ENCODE data around the gene ALG5. TPM values are rescaled to one million over a fixed set of nuclear protein-coding genes. Genes with fewer than 3 reads are reported as not detected.
A peak's percentile ranks its signal among the peaks of the same experiment; 100 is the strongest.

The ALG5 gene, protein sequence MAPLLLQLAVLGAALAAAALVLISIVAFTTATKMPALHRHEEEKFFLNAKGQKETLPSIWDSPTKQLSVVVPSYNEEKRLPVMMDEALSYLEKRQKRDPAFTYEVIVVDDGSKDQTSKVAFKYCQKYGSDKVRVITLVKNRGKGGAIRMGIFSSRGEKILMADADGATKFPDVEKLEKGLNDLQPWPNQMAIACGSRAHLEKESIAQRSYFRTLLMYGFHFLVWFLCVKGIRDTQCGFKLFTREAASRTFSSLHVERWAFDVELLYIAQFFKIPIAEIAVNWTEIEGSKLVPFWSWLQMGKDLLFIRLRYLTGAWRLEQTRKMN
- 10 to 100 TPM; 18.6 to 30.4 TPM for total RNA-seq

DNA sequence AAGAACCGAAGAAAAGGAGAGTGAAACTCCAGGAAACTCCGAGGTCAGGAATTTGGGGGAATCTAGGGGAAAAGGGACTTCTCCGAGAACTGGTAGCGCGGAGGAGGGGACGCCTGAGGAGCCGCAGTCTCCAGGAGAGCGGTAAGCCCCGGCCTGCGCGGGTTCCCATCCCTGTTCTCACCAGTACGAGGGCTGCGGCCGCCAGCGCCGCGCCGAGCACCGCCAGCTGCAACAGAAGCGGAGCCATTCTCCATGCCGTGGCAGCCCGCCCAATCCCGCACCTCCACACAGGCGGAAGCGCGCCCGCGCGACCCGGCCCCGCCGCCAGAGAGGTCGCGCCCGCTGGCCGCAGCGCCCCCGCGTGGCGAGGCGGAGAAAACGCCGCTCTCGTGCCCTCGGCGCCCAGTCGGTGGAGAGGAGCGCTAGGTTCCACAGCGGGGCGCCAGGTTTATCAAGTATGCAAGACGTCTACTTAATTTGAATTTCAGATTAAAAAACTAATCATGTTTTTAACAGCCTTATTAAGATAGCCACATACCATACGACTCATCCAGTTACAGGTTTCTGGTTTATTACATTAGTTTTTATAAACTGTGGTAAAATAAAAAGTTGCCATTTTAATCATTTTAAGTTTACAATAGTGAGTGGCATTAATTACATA is at the start of gene ALG5:
ALG5 (minus strand) TSS at position 287 of the 661 bp plus-strand sequence; CDS start at position 247, 40 bp downstream.
- Mint-ChIP-seq H3K9me3 (no peaks in the 10 kb centered on the region), H3K27ac (peak within 1 kb of the TSS; percentile 98 to 100), H3K36me3 (peaks cover 42 to 44% of the 10 kb centered on the region in 2 donors)
- DNase-seq (ENCODE audit: low spot score in 2 of 2) (peak; percentile 94 to 97), ATAC-seq (peak; percentile 80 to 82)

DNA sequence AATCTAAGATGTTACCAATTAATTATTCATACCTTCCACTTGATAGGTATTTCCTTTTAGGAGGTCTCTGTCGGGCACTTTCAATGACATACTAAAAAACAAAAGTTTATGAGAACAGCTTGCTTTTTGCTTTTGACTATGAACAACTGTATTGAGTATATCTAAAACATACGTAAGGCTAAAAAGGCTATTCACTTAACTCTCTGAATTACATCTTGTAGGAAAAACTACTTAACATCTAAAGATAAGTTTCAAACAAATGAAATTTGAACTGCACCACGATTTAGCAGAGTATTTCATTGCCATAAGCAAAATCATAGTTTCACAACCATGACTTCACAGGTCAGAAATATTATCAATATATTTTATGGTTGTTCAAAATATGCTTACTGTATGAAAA is 48.7 kb upstream of the ALG5 start:
- peaks cover 4 to 9% of the 10 kb centered on the region in 2 donors for H3K36me3 Mint-ChIP-seq
- H3K27ac Mint-ChIP-seq, result no peak overlapping the region
- no peak for DNase-seq (ENCODE audit: low spot score in 2 of 2)
- no peaks in the 10 kb centered on the region for H3K9me3 Mint-ChIP-seq
- ATAC-seq, result no peak

DNA sequence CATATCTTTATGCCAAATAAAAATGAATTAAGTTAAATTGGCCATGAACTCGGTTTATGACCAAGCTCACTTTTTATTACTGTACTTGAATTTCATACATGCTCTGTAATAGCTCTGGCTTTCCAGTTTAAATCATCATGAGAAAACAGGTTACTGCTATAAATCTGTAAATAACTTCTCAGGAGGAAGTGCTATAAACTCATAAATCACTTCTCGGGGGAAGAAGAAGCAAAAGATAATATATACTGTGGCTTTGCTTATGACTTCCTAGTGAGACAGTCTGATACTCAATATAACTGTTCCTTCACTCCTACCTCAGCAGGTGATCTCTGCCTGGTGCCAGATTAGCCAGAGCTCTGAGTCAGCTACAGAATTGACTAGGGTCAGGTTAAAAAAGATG is 47.9 kb upstream of the ALG5 start:
- Mint-ChIP-seq H3K27ac (no peak overlapping the region), H3K36me3 (peaks cover 8 to 12% of the 10 kb centered on the region in 2 donors), H3K9me3 (no peaks in the 10 kb centered on the region)
- DNase-seq (ENCODE audit: low spot score in 2 of 2) (no peak), ATAC-seq (no peak)

DNA sequence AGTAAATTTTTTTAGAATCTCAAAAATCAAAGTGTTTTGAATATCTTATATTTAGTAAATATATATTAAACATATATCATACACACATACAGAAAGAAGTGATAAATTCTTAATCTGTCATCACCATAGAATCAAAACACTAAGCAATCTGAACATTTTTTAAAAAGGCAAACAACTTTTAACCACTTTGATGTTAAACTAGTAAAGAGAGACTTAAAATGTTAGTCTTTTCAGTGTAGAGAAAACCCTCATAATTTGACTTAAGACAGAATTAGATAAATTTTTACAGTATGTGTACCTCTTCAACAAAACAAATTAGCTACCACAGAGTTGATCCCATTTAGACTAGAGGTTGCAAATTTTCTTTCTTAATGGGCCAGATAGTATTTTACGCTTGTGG is 46.9 kb upstream of the ALG5 start:
- H3K27ac Mint-ChIP-seq, result no peak overlapping the region
- ATAC-seq, result no peak
- peaks cover 8 to 14% of the 10 kb centered on the region in 2 donors for H3K36me3 Mint-ChIP-seq
- no peaks in the 10 kb centered on the region for H3K9me3 Mint-ChIP-seq
- no peak for DNase-seq (ENCODE audit: low spot score in 2 of 2)

DNA sequence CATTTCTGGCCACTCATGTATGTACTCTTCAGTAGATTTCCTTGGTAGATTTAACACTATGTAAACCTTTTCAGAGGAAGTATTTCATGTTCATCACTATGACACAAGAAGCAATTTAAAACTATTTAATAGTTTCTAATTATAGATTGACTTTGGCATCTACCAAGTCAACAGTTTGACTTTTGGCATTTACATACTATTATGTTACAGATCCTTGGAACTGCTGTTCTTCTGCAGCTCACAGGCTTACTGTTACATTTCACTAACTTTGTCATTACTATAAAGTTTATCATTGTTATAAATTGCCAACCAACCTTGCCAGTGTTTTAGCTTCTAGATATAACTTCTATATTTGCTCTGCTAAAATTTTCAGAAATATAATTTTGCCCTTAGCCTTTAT is 41.6 kb upstream of the ALG5 start:
- Mint-ChIP-seq H3K27ac (no peak overlapping the region), H3K9me3 (no peaks in the 10 kb centered on the region), H3K36me3 (peaks cover 6 to 18% of the 10 kb centered on the region in 2 donors)
- ATAC-seq (no peak), DNase-seq (ENCODE audit: low spot score in 2 of 2) (no peak)

DNA sequence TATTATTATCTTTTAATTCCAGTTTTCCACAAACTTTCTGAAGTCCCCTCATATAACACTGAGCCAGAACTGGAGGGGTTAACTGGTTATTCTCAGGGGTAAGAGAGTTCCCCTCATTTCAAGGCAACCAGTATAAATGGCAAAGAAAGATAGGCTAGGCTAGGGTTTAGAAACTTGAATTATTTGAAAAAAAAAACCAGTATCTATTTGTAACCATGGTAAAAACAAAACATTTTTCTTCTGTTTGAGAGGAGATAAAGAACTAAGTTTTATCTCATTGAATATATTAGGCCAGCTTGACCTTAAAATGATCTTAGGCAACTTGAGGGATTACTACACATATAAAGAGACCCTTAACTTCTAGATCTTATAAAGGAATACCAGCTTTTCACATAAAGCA is 40.8 kb upstream of the ALG5 start:
- Mint-ChIP-seq H3K9me3 (no peaks in the 10 kb centered on the region), H3K27ac (no peak overlapping the region), H3K36me3 (peaks cover 11 to 18% of the 10 kb centered on the region in 2 donors)
- DNase-seq (ENCODE audit: low spot score in 2 of 2), result no peak
- no peak for ATAC-seq

DNA sequence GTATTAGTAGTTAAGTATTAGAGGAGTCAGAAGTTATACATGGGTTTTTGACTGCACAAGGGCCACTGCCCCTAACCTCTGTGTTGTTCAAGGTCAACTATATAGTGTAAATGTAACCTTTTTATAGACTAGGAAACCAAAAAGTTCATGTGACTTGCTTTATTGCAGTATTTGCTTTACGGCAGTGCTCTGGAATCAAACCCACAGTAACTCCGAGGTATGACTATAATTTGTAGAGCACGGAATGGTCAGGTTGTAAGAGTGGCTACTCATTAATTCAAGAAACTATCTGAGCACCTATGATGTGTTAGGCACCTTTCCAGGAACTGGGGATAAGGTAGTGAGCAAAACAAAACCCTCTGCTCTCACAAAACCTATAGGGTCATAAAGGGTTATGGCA is 38.1 kb upstream of the ALG5 start:
- no peak overlapping the region for H3K27ac Mint-ChIP-seq
- no peak for ATAC-seq
- H3K9me3 Mint-ChIP-seq, result no peaks in the 10 kb centered on the region
- H3K36me3 Mint-ChIP-seq, result peaks cover 8 to 17% of the 10 kb centered on the region in 2 donors
- no peak for DNase-seq (ENCODE audit: low spot score in 2 of 2)

DNA sequence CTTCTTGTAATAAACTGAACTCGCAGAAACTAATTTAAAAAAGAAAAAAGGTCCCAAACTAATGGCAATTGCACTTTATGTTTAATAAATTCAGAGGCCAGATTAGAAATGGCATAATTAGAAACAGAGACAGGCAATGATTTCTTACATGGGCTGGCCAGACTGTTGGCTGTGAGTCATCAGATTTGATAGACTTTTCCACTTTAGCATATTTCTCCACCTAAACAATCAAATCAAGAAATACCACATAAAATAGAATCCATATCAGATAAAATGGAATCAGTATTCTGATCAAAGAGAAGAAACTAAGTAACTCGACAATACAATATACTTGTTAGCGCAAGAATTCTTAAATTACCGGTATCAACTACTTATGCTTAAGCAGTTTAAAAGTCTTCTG is 30.5 kb upstream of the ALG5 start:
- DNase-seq (ENCODE audit: low spot score in 2 of 2) (no peak), ATAC-seq (no peak)
- Mint-ChIP-seq H3K27ac (no peak overlapping the region), H3K36me3 (peaks cover 0 to 5% of the 10 kb centered on the region in 2 donors), H3K9me3 (no peaks in the 10 kb centered on the region)

DNA sequence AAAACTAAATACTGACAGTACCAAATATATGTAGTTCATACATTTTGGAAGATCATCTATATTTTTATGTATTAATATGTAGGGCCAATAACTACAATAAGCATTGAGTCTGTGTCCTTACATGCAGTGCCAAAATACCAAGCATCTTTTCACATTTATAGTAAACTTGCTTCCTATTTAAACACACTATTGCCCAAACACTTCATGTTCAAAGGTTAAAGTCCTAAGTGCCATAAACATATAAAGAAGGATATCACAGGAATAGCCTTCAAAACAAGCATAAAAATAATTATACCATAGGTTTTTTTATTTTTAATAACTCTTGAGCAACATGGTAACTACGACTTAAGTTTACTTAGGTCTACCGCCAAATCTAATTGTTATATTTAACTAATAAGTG is 28.5 kb upstream of the ALG5 start:
- Mint-ChIP-seq H3K36me3 (peaks cover 4 to 5% of the 10 kb centered on the region in 2 donors), H3K9me3 (no peaks in the 10 kb centered on the region), H3K27ac (no peak overlapping the region)
- no peak for DNase-seq (ENCODE audit: low spot score in 2 of 2)
- ATAC-seq, result no peak

DNA sequence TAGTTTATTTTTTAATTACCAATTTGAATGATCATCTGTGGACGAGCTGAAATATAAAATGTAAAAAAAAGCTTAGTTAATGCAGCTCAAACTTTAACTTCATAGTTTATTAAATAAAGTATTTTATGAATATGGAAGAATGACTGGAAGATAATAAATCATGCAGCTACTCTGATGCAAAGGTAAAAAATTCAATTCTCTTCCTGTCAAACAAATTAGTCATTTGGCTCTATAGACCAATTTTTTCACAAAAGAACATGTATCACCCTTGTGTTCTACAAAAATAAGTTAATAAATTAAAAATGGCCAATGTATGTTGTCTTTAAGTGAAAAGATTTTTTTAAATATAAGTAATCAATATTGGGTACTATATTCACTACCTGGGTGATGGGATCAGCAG is 27.6 kb upstream of the ALG5 start:
- H3K36me3 Mint-ChIP-seq, result peaks cover 5 to 9% of the 10 kb centered on the region in 2 donors
- ATAC-seq, result no peak
- DNase-seq (ENCODE audit: low spot score in 2 of 2), result no peak
- H3K9me3 Mint-ChIP-seq, result no peaks in the 10 kb centered on the region
- no peak overlapping the region for H3K27ac Mint-ChIP-seq

DNA sequence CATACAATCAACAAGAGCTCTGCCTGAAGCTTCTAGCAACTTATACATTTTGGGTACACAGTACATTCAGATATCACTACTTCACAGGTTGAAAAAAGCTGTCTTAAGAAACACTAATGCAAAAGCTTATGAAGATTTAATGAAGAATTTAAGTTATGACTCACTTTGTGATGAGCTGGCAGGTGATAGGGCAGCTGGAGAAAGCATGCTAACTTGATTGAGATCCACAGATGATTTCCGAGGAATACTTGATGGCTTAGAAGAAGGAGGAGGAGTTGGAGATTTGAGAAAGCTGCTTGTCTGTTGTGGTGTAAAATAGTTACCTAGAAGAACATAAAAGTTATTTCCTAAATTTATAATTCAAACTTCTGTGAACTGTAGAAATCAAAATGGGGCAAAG is 24.7 kb upstream of the ALG5 start:
- Mint-ChIP-seq H3K36me3 (peaks cover 6 to 9% of the 10 kb centered on the region in 2 donors), H3K9me3 (no peaks in the 10 kb centered on the region), H3K27ac (peak overlapping the region in 1 of 2 donors; percentile 12)
- ATAC-seq (no peak), DNase-seq (ENCODE audit: low spot score in 2 of 2) (no peak)

DNA sequence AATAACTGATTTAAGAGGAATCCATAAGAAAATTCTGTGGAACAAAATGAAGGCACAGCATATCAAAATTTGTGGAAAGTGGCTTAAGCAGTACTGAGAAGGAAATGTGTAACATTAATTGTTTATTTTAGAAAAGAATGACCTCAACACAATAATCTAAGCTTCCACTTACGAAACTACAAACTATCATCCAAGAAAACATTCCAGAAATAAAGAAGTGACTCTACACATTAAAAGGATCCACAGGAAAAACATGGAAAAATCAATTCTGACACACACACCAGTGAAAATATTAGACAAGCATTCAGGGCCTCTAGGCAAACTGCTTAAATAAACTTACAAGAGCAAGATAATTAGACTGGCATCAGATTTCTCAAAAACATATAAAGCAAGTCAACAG is 15.5 kb upstream of the ALG5 start:
- peaks cover 15 to 59% of the 10 kb centered on the region in 2 donors for H3K36me3 Mint-ChIP-seq

DNA sequence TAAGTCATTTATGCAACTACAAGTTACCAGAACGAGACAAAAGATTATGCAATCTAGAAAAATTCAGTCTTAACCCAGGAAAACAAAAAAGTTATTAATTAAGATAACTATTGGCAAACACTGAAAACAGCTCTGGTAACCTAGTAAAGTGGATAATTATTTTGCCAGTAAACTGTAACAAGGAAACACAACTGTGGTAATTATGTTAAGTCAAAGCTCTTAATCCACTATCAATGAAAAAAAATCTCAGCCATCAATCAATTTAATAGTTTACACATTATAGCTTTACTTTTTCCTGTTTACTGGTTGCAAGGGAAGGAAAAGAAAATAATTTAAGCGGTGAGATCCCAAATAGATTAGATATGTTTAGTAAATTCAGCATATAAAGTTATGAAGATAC is 12.6 kb upstream of the ALG5 start:
- Mint-ChIP-seq H3K9me3 (peaks cover 0 to 4% of the 10 kb centered on the region in 2 donors), H3K27ac (no peak overlapping the region)

More for the DNA sequence above, 15.5 kb upstream of the ALG5 start:
- ATAC-seq (no peak), DNase-seq (ENCODE audit: low spot score in 2 of 2) (no peak)
- Mint-ChIP-seq H3K9me3 (peaks cover 0 to 4% of the 10 kb centered on the region in 2 donors), H3K27ac (no peak overlapping the region)

DNA sequence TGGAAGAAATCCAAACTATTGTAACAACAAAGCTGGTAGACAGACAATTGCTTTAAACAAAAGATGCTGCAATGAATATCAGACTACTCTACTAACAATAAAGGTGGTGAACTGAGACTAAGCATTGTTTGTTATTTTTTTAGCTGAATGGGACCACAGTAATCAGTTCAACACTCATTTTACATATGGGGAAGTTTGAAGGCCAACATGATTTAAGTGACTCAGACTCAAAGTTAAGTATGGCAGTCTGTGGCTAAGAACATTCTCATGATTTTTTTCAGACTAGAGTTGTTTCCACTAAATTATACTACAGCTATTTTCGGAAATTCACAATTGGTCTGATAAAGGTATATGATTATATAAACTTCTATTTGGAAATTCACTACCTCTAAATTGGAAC is 11.9 kb upstream of the ALG5 start:
- peaks cover 16 to 60% of the 10 kb centered on the region in 2 donors for H3K36me3 Mint-ChIP-seq
- peaks cover 0 to 4% of the 10 kb centered on the region in 2 donors for H3K9me3 Mint-ChIP-seq
- no peak for ATAC-seq
- no peak for DNase-seq (ENCODE audit: low spot score in 2 of 2)
- H3K27ac Mint-ChIP-seq, result no peak overlapping the region

More for the DNA sequence above, 12.6 kb upstream of the ALG5 start:
- DNase-seq (ENCODE audit: low spot score in 2 of 2) (no peak), ATAC-seq (no peak)
- peaks cover 19 to 65% of the 10 kb centered on the region in 2 donors for H3K36me3 Mint-ChIP-seq

DNA sequence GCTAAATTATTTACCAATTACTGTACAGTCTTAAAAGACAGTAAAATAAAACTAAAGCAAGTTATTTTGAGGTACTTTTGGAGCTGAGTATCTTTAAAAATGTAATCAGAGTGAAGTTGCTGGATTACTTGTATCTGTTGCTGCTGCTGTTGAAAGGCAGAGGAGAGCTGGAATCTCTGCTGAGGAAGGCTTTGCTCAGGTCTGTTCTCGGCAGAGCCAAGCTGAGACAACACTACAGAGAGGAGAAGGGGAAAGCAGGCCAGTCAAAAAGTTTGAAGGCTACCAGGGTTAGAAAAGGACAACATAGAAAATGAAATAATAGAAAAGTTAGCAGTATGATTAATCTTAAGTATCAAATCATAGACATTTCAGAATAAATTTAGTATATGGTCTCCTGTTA is 11.3 kb upstream of the ALG5 start:
- Mint-ChIP-seq H3K9me3 (no peaks in the 10 kb centered on the region), H3K27ac (peak overlapping the region; percentile 64 to 78), H3K36me3 (peaks cover 10 to 59% of the 10 kb centered on the region in 2 donors)
- ATAC-seq (no peak), DNase-seq (ENCODE audit: low spot score in 2 of 2) (no peak)

DNA sequence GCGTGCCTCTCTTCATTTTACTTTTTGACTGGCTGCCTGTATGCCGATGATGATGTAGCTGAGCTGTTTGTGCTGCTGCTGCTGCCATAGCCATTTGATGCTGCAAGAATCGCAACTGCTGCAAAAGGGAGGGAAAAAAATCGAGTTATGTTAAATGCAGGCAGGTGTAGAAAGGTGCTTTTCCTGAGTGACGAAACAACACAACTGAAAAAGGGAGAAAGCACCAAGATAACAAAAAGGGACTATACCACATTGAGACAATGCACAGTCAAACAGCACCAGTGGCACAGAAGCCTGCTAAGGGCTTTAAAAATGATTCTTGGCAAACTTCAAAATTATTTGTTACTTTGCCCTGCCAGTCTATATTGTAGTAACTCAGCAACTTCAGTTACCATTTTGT is 10.6 kb upstream of the ALG5 start:
- H3K27ac Mint-ChIP-seq, result no peak overlapping the region
- no peaks in the 10 kb centered on the region for H3K9me3 Mint-ChIP-seq
- DNase-seq (ENCODE audit: low spot score in 2 of 2) (no peak), ATAC-seq (no peak)
- peaks cover 8 to 57% of the 10 kb centered on the region in 2 donors for H3K36me3 Mint-ChIP-seq

DNA sequence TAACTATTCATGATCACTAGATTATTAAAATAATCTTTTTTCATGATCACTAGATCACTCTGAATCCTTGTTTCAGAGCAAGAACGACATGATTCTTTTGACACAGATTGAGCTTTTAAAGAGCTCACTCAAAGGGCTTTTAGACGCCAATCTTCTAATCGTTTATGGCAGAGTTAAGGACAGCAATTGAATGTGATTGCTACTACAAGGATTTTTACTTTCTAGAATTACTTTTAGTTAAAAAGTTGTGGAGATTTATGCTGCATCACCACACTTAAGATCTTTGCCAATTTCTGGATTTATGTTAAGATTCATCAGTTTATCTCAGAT is 2.7 kb upstream of the ALG5 start:
- DNase-seq (ENCODE audit: low spot score in 2 of 2), result no peak
- Mint-ChIP-seq H3K36me3 (peaks cover 29 to 55% of the 10 kb centered on the region in 2 donors), H3K27ac (peak overlapping the region; percentile 98 to 100), H3K9me3 (no peaks in the 10 kb centered on the region)
- no peak for ATAC-seq

DNA sequence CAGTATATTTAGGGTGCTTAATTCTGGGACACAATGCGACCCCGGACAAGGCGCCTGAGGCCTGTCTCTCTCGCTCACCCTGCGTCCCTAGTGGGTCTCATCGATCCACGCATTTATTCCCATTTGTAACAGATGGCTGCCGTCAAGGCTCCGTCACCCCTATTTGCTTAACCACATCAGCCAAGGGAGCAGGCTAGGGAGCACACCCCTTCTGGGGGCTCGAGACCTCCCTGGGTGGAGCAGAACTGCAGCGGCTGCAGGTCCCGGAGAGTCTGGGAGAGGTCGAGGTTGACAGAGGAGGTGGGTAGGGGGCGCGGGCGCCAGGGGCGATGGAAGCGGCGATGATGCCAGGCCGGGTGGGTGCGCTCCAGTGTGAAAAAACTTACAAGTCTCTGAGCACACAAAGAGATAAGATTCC is 507 bp downstream of the ALG5 start:
- Mint-ChIP-seq H3K27ac (peak overlapping the region; percentile 98), H3K36me3 (peaks cover 38 to 42% of the 10 kb centered on the region in 2 donors), H3K9me3 (no peaks in the 10 kb centered on the region)
- peak; percentile 15 to 58 for DNase-seq (ENCODE audit: low spot score in 2 of 2)
- peak in 1 of 2 donors; percentile 7 for ATAC-seq
